Thyroid gland (tissue), 4 donors: ENCODE measurements around the gene ESYT2.

Experiments used
- POLR2A ChIP-seq, 2 donors: fragments of 450-650 bp; IDR thresholded peaks; one replicate each; pipeline ENCODE4 v1.6.1; 2017; ENCODE audit warnings: antibody characterized with exemption in 2 of 2, mild to moderate bottlenecking in 2 of 2, moderate library complexity in 1 of 2
- TF ChIP-seq, protein P1 (sequence below), 6 experiments: fragments of 200-600 bp in 3 of 6; fragments of 450-650 bp in 3 of 6; sonication (generic) in 3 of 6; IDR thresholded peaks; one replicate each; pipeline ENCODE4 v1.5.1; 2016 to 2019; ENCODE audit warnings: antibody characterized with exemption in 6 of 6, mild to moderate bottlenecking in 2 of 6, inconsistent platforms in 1 of 6, moderate library complexity in 1 of 6

DNA sequence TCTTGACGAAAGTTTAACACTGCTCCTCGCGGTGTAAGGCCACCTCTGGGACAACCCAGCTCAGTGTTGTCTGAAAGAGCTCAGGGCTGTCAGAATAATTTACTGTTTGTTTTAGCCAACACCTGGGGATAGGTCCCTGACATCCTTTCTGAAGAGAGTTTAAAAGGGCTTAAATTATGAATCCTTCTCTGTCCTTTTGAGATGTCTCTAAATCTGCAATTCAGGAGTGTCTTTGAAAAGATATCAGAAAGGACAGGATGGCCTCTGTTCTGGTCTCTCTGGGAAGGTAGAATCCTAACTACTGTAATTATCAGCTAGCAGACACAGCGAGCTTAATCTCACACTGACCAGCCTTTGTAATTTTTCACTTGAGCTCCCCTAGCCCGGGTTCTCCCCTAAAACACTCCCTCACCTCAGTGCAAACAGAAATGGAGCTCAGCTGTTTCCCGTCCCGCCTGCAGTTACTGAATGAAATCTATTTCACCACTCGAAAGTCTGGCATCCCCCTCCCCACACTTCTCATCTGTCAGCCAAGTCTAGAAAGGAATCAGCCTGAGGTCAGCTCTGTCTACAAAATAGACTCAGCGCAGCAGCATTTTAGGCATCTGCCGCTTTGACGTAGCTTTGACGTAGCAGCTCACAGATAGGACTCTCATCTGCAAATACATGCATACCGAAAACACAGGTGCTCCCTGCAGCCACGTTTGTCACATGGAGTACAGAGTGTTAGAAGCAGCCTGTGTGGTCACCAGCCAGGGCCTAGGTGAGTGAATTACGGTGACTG is 31.9 kb upstream of the ESYT2 start:
- TF ChIP-seq, protein P1, sequence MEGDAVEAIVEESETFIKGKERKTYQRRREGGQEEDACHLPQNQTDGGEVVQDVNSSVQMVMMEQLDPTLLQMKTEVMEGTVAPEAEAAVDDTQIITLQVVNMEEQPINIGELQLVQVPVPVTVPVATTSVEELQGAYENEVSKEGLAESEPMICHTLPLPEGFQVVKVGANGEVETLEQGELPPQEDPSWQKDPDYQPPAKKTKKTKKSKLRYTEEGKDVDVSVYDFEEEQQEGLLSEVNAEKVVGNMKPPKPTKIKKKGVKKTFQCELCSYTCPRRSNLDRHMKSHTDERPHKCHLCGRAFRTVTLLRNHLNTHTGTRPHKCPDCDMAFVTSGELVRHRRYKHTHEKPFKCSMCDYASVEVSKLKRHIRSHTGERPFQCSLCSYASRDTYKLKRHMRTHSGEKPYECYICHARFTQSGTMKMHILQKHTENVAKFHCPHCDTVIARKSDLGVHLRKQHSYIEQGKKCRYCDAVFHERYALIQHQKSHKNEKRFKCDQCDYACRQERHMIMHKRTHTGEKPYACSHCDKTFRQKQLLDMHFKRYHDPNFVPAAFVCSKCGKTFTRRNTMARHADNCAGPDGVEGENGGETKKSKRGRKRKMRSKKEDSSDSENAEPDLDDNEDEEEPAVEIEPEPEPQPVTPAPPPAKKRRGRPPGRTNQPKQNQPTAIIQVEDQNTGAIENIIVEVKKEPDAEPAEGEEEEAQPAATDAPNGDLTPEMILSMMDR (IDR thresholded peaks at IDR 0.05), result no peak
- no peak for TF ChIP-seq POLR2A (IDR thresholded peaks at IDR 0.05)
